ENCODE measurements around the gene EDAR.
A peak's percentile ranks its signal among the peaks of the same experiment; 100 is the strongest.

EDAR gene

GRCh38 chr2:108940156-108940555 is 48.9 kb downstream of the EDAR start:
- no peak for DNase-seq (ENCODE audit: low read depth in 2 of 2)

GRCh38 chr2:108938077-108938710 is 50.8 kb downstream of the EDAR start:
- DNase-seq (ENCODE audit: low read depth in 2 of 2): no peak

GRCh38 chr2:108937367-108938017 is 51.5 kb downstream of the EDAR start:
- no peak for DNase-seq (ENCODE audit: low read depth in 2 of 2)

GRCh38 chr2:108936866-108937265 is 52.2 kb downstream of the EDAR start:
- no peak for DNase-seq (ENCODE audit: low read depth in 2 of 2)

GRCh38 chr2:108936076-108936864 is 52.8 kb downstream of the EDAR start:
- no peak for DNase-seq (ENCODE audit: low read depth in 2 of 2)

GRCh38 chr2:108935271-108935741 is 53.7 kb downstream of the EDAR start:
- DNase-seq (ENCODE audit: low read depth in 2 of 2): no peak

GRCh38 chr2:108934583-108935245 is 54.3 kb downstream of the EDAR start:
- no peak for DNase-seq (ENCODE audit: low read depth in 2 of 2)

GRCh38 chr2:108934151-108934550 is 54.9 kb downstream of the EDAR start:
- DNase-seq (ENCODE audit: low read depth in 2 of 2): no peak

GRCh38 chr2:108933691-108934117 is 55.3 kb downstream of the EDAR start:
- DNase-seq (ENCODE audit: low read depth in 2 of 2): no peak

GRCh38 chr2:108932736-108933332 is 56.2 kb downstream of the EDAR start:
- no peak for DNase-seq (ENCODE audit: low read depth in 2 of 2)

GRCh38 chr2:108931372-108931771 is 57.6 kb downstream of the EDAR start:
- DNase-seq (ENCODE audit: low read depth in 2 of 2): no peak

GRCh38 chr2:108929807-108930425 is 59.1 kb downstream of the EDAR start:
- DNase-seq (ENCODE audit: low read depth in 2 of 2): no peak

GRCh38 chr2:108928660-108929377 is 60.2 kb downstream of the EDAR start:
- no peak for DNase-seq (ENCODE audit: low read depth in 2 of 2)

GRCh38 chr2:108927936-108928659 is 60.9 kb downstream of the EDAR start:
- DNase-seq (ENCODE audit: low read depth in 2 of 2): peak in 1 of 2 donors; percentile 25

GRCh38 chr2:108927405-108927804 is 61.6 kb downstream of the EDAR start:
- no peak for DNase-seq (ENCODE audit: low read depth in 2 of 2)

GRCh38 chr2:108926561-108927380 is 62.2 kb downstream of the EDAR start:
- DNase-seq (ENCODE audit: low read depth in 2 of 2): no peak

GRCh38 chr2:108925735-108926134 is 63.3 kb downstream of the EDAR start:
- no peak for DNase-seq (ENCODE audit: low read depth in 2 of 2)

GRCh38 chr2:108925286-108925685 is 63.7 kb downstream of the EDAR start:
- no peak for DNase-seq (ENCODE audit: low read depth in 2 of 2)
